ENCODE data around the gene ANAPC2. TPM values are rescaled to one million over a fixed set of nuclear protein-coding genes. Genes with fewer than 3 reads are reported as not detected.

ANAPC2 gene
- total RNA-seq, 1 donor from 2014 or later = 58.2 TPM

DNA sequence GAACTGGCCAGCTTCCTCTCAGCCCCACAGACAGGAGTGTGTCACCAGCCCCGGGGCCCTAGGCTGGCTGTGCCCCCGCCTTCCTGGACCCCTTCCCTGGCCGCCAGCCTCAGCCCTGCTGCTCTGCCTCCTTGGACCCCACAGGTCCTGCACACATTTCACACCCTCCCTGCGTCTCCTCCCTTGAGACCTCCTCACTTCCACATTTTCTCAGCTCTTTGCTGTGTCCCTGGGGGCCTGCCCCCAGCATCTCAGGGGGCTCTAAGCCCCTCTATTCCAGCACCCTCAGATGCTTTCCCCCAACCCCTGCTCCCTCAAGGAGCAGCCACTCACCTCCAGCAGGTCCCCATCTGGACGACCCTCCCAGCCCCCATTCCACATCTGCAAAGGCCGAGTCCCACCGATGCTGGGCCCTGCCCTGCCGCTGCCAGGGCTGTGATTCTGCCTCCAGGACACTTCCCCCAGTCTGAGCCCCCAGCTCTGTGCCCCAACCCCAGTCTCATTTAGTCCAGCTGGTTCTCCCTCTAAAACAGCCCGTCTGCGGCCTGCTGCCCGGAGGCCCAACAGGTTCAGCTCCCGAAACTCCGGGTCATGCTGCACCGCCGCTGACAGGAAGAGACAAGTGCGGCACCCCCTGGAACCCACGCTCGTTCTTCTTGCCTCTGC is 46.5 kb upstream of the ANAPC2 start:
- intact Hi-C loops (cut with DNase I) = no loop called here
- Histone ChIP-seq H3K9me3 (no peaks in the 10 kb centered on the region), H3K27ac (no peak overlapping the region), H3K4me3 (no peak overlapping the region), H3K27me3 (ENCODE audit: low read depth) (peaks cover 46% of the 10 kb centered on the region), H3K36me3 (no peaks in the 10 kb centered on the region), H3K4me1 (peaks cover 34% of the 10 kb centered on the region)
- ATAC-seq = no peak
- TF ChIP-seq, protein P1, sequence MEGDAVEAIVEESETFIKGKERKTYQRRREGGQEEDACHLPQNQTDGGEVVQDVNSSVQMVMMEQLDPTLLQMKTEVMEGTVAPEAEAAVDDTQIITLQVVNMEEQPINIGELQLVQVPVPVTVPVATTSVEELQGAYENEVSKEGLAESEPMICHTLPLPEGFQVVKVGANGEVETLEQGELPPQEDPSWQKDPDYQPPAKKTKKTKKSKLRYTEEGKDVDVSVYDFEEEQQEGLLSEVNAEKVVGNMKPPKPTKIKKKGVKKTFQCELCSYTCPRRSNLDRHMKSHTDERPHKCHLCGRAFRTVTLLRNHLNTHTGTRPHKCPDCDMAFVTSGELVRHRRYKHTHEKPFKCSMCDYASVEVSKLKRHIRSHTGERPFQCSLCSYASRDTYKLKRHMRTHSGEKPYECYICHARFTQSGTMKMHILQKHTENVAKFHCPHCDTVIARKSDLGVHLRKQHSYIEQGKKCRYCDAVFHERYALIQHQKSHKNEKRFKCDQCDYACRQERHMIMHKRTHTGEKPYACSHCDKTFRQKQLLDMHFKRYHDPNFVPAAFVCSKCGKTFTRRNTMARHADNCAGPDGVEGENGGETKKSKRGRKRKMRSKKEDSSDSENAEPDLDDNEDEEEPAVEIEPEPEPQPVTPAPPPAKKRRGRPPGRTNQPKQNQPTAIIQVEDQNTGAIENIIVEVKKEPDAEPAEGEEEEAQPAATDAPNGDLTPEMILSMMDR (IDR thresholded peaks at IDR 0.05) = no peak
- DNase-seq = no peak

DNA sequence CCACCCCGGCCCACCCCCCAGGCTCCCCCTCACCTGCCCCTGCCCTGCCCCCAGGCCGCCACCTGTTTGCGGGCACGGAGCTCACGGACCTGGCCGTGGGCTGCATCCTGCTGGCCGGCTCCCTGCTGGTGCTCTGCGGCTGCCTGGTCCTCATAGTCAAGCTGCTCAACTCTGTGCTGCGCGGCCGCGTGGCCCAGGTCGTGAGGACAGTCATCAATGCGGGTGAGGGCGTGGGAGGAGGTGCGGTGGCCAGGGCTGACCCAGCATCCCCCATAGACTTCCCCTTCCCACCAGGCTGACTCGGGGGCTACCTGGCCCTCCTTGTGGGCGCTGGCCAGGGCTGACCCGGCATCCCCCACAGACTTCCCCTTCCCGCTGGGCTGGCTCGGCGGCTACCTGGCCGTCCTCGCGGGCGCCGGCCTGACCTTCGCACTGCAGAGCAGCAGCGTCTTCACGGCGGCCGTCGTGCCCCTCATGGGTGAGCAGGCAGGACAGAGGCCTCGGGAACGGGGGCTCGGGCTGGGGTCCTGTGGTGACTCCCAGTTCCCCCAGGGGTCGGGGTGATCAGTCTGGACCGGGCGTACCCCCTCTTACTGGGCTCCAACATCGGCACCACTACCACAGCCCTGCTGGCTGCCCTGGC is 45.8 kb upstream of the ANAPC2 start:
- H3K9me3 ChIP-seq = no peaks in the 10 kb centered on the region
- ATAC-seq (no peak), DNase-seq (no peak)
- peaks cover 53% of the 10 kb centered on the region for H3K27me3 ChIP-seq (ENCODE audit: low read depth)
- TF ChIP-seq, protein P1 (IDR thresholded peaks at IDR 0.05) = no peak
- intact Hi-C loops (cut with DNase I) = no loop called here
- no peak overlapping the region for H3K27ac ChIP-seq
- no peaks in the 10 kb centered on the region for H3K36me3 ChIP-seq
- peaks cover 27% of the 10 kb centered on the region for H3K4me1 ChIP-seq
- H3K4me3 ChIP-seq = no peak overlapping the region

GRCh38 chr9:137233143-137233980 is 45.0 kb upstream of the ANAPC2 start:
- intact Hi-C loops (cut with DNase I) = no loop called here
- DNase-seq = no peak
- Histone ChIP-seq H3K36me3 (no peaks in the 10 kb centered on the region), H3K4me1 (peaks cover 18% of the 10 kb centered on the region), H3K27me3 (ENCODE audit: low read depth) (peaks cover 60% of the 10 kb centered on the region), H3K27ac (no peak overlapping the region), H3K9me3 (no peaks in the 10 kb centered on the region), H3K4me3 (no peak overlapping the region)
- TF ChIP-seq, protein P1 (IDR thresholded peaks at IDR 0.05) = no peak
- no peak for ATAC-seq

DNA sequence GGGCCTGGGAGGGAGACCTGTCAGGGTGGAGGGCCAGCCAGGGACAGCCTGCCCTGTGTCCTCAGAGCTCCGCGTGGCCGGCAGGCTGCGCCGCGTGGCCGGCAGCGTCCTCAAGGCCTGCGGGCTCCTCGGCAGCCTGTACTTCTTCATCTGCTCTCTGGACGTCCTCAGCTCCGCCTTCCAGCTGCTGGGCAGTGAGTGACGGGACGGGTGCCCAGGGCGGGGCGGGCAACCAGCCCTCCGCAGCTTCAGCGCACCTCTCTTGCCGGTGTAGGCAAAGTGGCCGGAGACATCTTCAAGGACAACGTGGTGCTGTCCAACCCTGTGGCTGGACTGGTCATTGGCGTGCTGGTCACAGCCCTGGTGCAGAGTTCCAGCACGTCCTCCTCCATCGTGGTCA is 44.1 kb upstream of the ANAPC2 start:
- H3K9me3 ChIP-seq = no peaks in the 10 kb centered on the region
- DNase-seq (no peak), ATAC-seq (no peak)
- peaks cover 12% of the 10 kb centered on the region for H3K4me1 ChIP-seq
- no peaks in the 10 kb centered on the region for H3K36me3 ChIP-seq
- intact Hi-C loops (cut with DNase I) = no loop called here
- H3K4me3 ChIP-seq = no peak overlapping the region
- H3K27ac ChIP-seq = no peak overlapping the region
- TF ChIP-seq, protein P1 (IDR thresholded peaks at IDR 0.05) = no peak
- peaks cover 60% of the 10 kb centered on the region for H3K27me3 ChIP-seq (ENCODE audit: low read depth)

DNA sequence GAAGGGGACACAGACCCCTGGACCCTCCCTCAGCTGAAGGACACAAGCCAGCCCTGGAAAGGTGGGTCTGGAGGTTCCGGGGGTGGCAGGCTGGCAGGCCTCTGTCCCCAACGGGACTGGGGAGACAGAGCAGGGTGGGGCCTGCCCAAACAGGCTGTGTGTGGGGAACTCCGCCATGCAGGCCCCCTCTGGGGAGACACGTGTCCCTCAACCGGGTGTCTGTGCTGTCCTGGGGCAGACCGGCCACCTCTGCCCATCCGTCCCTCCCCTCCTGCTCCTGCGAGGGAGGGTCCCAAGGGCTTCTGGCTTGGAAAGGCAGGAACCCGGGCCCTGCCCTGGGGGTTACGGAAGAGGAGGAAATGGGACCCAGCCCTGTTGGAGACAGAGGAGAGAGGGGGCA is 43.7 kb upstream of the ANAPC2 start:
- intact Hi-C loops (cut with DNase I) = no loop called here
- H3K27ac ChIP-seq = no peak overlapping the region
- no peak for DNase-seq

More for the DNA sequence above, 43.7 kb upstream of the ANAPC2 start:
- TF ChIP-seq, protein P1 (IDR thresholded peaks at IDR 0.05) = no peak
- Histone ChIP-seq H3K4me1 (peaks cover 15% of the 10 kb centered on the region), H3K9me3 (no peaks in the 10 kb centered on the region), H3K27me3 (ENCODE audit: low read depth) (peaks cover 60% of the 10 kb centered on the region), H3K4me3 (no peak overlapping the region), H3K36me3 (no peaks in the 10 kb centered on the region)
- ATAC-seq = no peak
